B cell (primary cell): ENCODE data around the gene ANKS6.

Source experiments
- EZH2 ChIP-seq: IDR thresholded peaks from 2 replicates; pipeline ENCODE4 v1.6.1; 2012; ENCODE audit warnings: borderline replicate concordance, low read depth, mild to moderate bottlenecking, moderate library complexity, low read length; ENCODE audit not compliant: insufficient read depth, poor library complexity, severe bottlenecking
- TF ChIP-seq, protein P1 (sequence below): fragments of 200-600 bp; IDR thresholded peaks from one replicate; pipeline ENCODE4 v1.8.0; 2022; ENCODE audit warnings: antibody characterized with exemption, mild to moderate bottlenecking

DNA sequence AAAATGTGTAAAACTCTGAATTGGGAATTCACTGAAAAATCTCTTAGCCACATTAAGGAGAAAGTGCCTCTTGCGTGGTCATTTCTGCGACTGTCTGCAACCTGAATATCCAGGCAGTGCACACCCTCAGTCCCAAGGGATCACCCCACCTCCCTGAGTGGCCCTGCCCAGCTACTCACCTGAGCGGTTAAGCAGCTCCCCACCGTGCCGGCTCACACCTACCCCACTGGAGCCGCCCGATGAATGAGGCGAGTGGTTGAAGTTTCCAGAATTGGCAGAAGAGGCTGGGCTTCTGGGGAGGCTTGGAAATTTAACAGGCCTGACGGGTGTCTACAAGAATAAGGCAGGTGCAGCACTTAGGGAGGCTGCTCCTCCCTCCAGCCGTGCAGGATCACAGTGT, 25.6 kb downstream of the ANKS6 start:
- TF ChIP-seq, protein P1, sequence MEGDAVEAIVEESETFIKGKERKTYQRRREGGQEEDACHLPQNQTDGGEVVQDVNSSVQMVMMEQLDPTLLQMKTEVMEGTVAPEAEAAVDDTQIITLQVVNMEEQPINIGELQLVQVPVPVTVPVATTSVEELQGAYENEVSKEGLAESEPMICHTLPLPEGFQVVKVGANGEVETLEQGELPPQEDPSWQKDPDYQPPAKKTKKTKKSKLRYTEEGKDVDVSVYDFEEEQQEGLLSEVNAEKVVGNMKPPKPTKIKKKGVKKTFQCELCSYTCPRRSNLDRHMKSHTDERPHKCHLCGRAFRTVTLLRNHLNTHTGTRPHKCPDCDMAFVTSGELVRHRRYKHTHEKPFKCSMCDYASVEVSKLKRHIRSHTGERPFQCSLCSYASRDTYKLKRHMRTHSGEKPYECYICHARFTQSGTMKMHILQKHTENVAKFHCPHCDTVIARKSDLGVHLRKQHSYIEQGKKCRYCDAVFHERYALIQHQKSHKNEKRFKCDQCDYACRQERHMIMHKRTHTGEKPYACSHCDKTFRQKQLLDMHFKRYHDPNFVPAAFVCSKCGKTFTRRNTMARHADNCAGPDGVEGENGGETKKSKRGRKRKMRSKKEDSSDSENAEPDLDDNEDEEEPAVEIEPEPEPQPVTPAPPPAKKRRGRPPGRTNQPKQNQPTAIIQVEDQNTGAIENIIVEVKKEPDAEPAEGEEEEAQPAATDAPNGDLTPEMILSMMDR, result no peak
- no peak for TF ChIP-seq EZH2
